HepG2 (cell line): Measurements from ENCODE around the gene HELZ. TPM values are rescaled to one million over a fixed set of nuclear protein-coding genes. Genes with fewer than 3 reads are reported as not detected.

Experiments used
- ATAC-seq: fragments of 200-7000 bp; cut with Tn5 transposase; 3 replicates; pipeline ENCODE4 v1.9.1; 2020; ENCODE audit warnings: mild to moderate bottlenecking, moderate library complexity
- BruUV-seq: library from RNA; stranded (reverse); fragments of 400-500 nt; replicated peaks from 2 replicates; lab custom pipeline; 2021; lab: Mats Ljungman, UMichigan
- CTCF ChIA-PET: fragments of 300-600 bp; formaldehyde crosslinking; extraction: SDS; loops from one replicate; lab custom pipeline; 2021; ENCODE audit warnings: low total read pairs, inconsistent platforms, low intra/inter-chr PET ratio; lab: Yijun Ruan, JAX
- POLR2A ChIA-PET: fragments of 350-600 bp; sonication (Branson Sonifier 250); formaldehyde crosslinking; loops from one replicate; lab custom pipeline; 2020; ENCODE audit warnings: antibody characterized with exemption, inconsistent platforms; lab: Yijun Ruan, JAX
- DNase-seq: peaks from one replicate; pipeline ENCODE4 v3.0.0-alpha.2; 2015; ENCODE audit warnings: low spot score
- FAIRE-seq: peaks from 3 replicates; lab custom pipeline; 2011; peaks lifted over from hg19 to GRCh38; lab: Jason Lieb, UNC
- H2AFZ ChIP-seq: one replicate; pipeline ENCODE4 v1.6.1; 2011; ENCODE audit warnings: low read length, inconsistent platforms
- H3K27ac ChIP-seq: fragments of 300-600 bp; 3 replicates; pipeline ENCODE4 v1.8.0; 2011; ENCODE audit warnings: mixed run types, mild to moderate bottlenecking, mixed read lengths, low read length, inconsistent platforms; ENCODE audit not compliant: insufficient read depth; ENCODE audit errors: extremely low read length
- H3K27me3 ChIP-seq, 2 experiments: fragments of 200-600 bp in 1 of 2; 2 replicates in 1 of 2; 3 replicates in 1 of 2; pipeline versions ENCODE4 v1.6.0 to v1.8.0; 2011; ENCODE audit warnings: low read length in 2 of 2, mild to moderate bottlenecking in 2 of 2, moderate library complexity in 2 of 2, inconsistent platforms in 1 of 2; ENCODE audit not compliant: insufficient read depth in 2 of 2, control insufficient read depth in 1 of 2
- H3K36me3 ChIP-seq, 2 experiments: fragments of 200-600 bp in 1 of 2; replicated peaks in 1 of 2; 2 replicates in 1 of 2; 3 replicates in 1 of 2; pipeline versions ENCODE4 v1.5.1 to v1.8.0; 2011; ENCODE audit warnings: low read length in 2 of 2, inconsistent platforms in 1 of 2; ENCODE audit not compliant: insufficient read depth in 2 of 2, control insufficient read depth in 1 of 2
- H3K4me1 ChIP-seq: 2 replicates; pipeline ENCODE4 v1.5.1; 2012; ENCODE audit warnings: low read length, inconsistent platforms; ENCODE audit not compliant: insufficient read depth
- H3K4me2 ChIP-seq: 2 replicates; pipeline ENCODE4 v1.6.0; 2011; ENCODE audit warnings: low read depth, low read length, inconsistent platforms
- H3K4me3 ChIP-seq, 3 experiments: fragments of 200-600 bp in 1 of 3; sonication (generic), shearing (Covaris generic) in 1 of 3; replicated peaks in 1 of 3; 2 replicates each; pipeline ENCODE4 v1.5.1; 2011 to 2016; ENCODE audit warnings: low read length in 3 of 3, inconsistent platforms in 2 of 3, low read depth in 2 of 3, mild to moderate bottlenecking in 2 of 3, control low read depth in 1 of 3, mixed read lengths in 1 of 3; ENCODE audit not compliant: insufficient read depth in 1 of 3
- H3K79me2 ChIP-seq: one replicate; pipeline ENCODE4 v1.6.1; 2011; ENCODE audit warnings: low read length, inconsistent platforms; ENCODE audit not compliant: insufficient read depth
- H3K9ac ChIP-seq: 2 replicates; pipeline ENCODE4 v1.6.0; 2011; ENCODE audit warnings: mild to moderate bottlenecking, low read depth, low read length, inconsistent platforms; ENCODE audit not compliant: insufficient read depth
- H3K9me3 ChIP-seq: 2 replicates; pipeline ENCODE4 v1.5.1; 2012; ENCODE audit warnings: mild to moderate bottlenecking, low read length
- H4K20me1 ChIP-seq: 2 replicates; pipeline ENCODE4 v1.6.0; 2011; ENCODE audit warnings: inconsistent platforms, mild to moderate bottlenecking, low read length, moderate library complexity; ENCODE audit not compliant: insufficient read depth
- CCDC6 ChIP-seq: sonication (generic); formaldehyde crosslinking; IDR thresholded peaks from 2 replicates; pipeline ENCODE4 v1.8.1; 2022; ENCODE audit warnings: mild to moderate bottlenecking, missing genetic modification reagents, moderate library complexity
- ISX ChIP-seq: sonication (generic); formaldehyde crosslinking; conservative IDR thresholded peaks from 2 replicates; pipeline ENCODE4 v1.5.0; 2020; ENCODE audit warnings: missing genetic modification reagents
- MAFG ChIP-seq: sonication (generic); formaldehyde crosslinking; IDR thresholded peaks from 2 replicates; pipeline ENCODE4 v1.5.1; 2020; ENCODE audit warnings: mild to moderate bottlenecking, missing genetic modification reagents
- NR3C1 ChIP-seq: sonication (generic); formaldehyde crosslinking; IDR thresholded peaks from 2 replicates; pipeline ENCODE4 v1.4.0; 2020; ENCODE audit warnings: missing genetic modification reagents
- PREB ChIP-seq: sonication (generic); formaldehyde crosslinking; IDR thresholded peaks from 2 replicates; pipeline ENCODE4 v1.4.0; 2020; ENCODE audit warnings: missing genetic modification reagents
- TP53 ChIP-seq: sonication (generic); formaldehyde crosslinking; conservative IDR thresholded peaks from 2 replicates; pipeline ENCODE4 v1.4.0; 2020; ENCODE audit warnings: missing genetic modification reagents
- ZNF180 ChIP-seq: sonication (generic); formaldehyde crosslinking; IDR thresholded peaks from 2 replicates; pipeline ENCODE4 v1.4.0; 2020; ENCODE audit warnings: low read depth, missing genetic modification reagents, borderline replicate concordance
- ZNF337 ChIP-seq: sonication (generic); formaldehyde crosslinking; IDR thresholded peaks from 2 replicates; pipeline ENCODE4 v1.5.1; 2020; ENCODE audit warnings: missing genetic modification reagents, low read depth, mild to moderate bottlenecking, borderline replicate concordance
- ZNF362 ChIP-seq: sonication (generic); formaldehyde crosslinking; IDR thresholded peaks from 2 replicates; pipeline ENCODE4 v1.4.0; 2020; ENCODE audit warnings: missing genetic modification reagents, mild to moderate bottlenecking, borderline replicate concordance
- ZNF382 ChIP-seq: sonication (generic); formaldehyde crosslinking; IDR thresholded peaks from 2 replicates; pipeline ENCODE4 v1.5.0; 2020; ENCODE audit warnings: missing genetic modification reagents, mild to moderate bottlenecking, borderline replicate concordance
- ZNF44 ChIP-seq: sonication (generic); formaldehyde crosslinking; IDR thresholded peaks from 2 replicates; pipeline ENCODE4 v1.5.1; 2020; ENCODE audit warnings: mild to moderate bottlenecking, missing genetic modification reagents
- ZNF451 ChIP-seq: sonication (generic); formaldehyde crosslinking; IDR thresholded peaks from 2 replicates; pipeline ENCODE4 v1.5.0; 2020; ENCODE audit warnings: mild to moderate bottlenecking, missing genetic modification reagents
- ZNF556 ChIP-seq: sonication (generic); formaldehyde crosslinking; IDR thresholded peaks from 2 replicates; pipeline ENCODE4 v1.4.0; 2020; ENCODE audit warnings: mild to moderate bottlenecking, missing genetic modification reagents, borderline replicate concordance
- ZNF7 ChIP-seq: IDR thresholded peaks from 2 replicates; pipeline ENCODE4 v1.6.1; 2016; ENCODE audit warnings: missing biosample characterization, missing genetic modification reagents
- ZNF746 ChIP-seq: sonication (generic); formaldehyde crosslinking; IDR thresholded peaks from 2 replicates; pipeline ENCODE4 v1.8.0; 2022; ENCODE audit warnings: mild to moderate bottlenecking, missing genetic modification reagents
- ZSCAN9 ChIP-seq: IDR thresholded peaks from 2 replicates; pipeline ENCODE4 v1.6.1; 2016; ENCODE audit warnings: borderline replicate concordance
- WGBS: methylation state at CpG from one replicate; pipeline ENCODE4 v1.1.6; 2017; ENCODE audit warnings: low lambda C conversion rate; 5-methylcytosine and 5-hydroxymethylcytosine counted together
- in situ Hi-C: cut with HindIII; loops from 2 replicates; pipeline ENCODE4 v1.10.0; 2017; ENCODE audit warnings: low pct_unique_long_range_greater_than_20kb; ENCODE audit not compliant: extremely low pct_ligation_motif_present
- intact Hi-C: fragments of 100-400 bp; cut with micrococcal nuclease; formaldehyde crosslinking; loops from one replicate; pipeline ENCODE4 v1.10.0; 2022; ENCODE audit not compliant: unreplicated experiment
- polyA plus RNA-seq, 8 experiments: library from polyadenylated mRNA; depleted of rRNA in 3 of 8; stranded (reverse) in 7 of 8; unstranded in 1 of 8; fragments of >200 nt; fragmentation: Illumina TruSeq in 4 of 8; extraction: Trizol in 4 of 8; gene quantifications; 2 replicates each; pipeline versions ENCODE4 v1.2.1 to v1.2.3, GENCODE V29; 2011 to 2016; ENCODE audit warnings: low read depth in 4 of 8, missing spikeins in 1 of 8, mixed read lengths in 1 of 8; ENCODE audit not compliant: insufficient read depth in 1 of 8
- total RNA-seq, 5 experiments: library from RNA; depleted of rRNA; stranded (reverse); fragments of >200 nt; fragmentation: Illumina TruSeq; extraction: Trizol; gene quantifications; 2 replicates each; pipeline ENCODE4 v1.2.3, GENCODE V29; 2016; ENCODE audit warnings: low read depth in 1 of 5
- TF ChIP-seq, protein P1 (sequence below): sonication (generic); formaldehyde crosslinking; IDR thresholded peaks from 2 replicates; pipeline ENCODE4 v1.5.1; 2020; ENCODE audit warnings: mild to moderate bottlenecking, missing genetic modification reagents, moderate library complexity
- TF ChIP-seq, protein P2 (sequence below): sonication (generic); formaldehyde crosslinking; IDR thresholded peaks from 2 replicates; pipeline ENCODE4 v1.4.0; 2020; ENCODE audit warnings: missing genetic modification reagents

Gene HELZ
- total and polyA plus RNA-seq, 2 of the 13 experiments (the other 11 are each of a cell fraction or from before 2014, with no cell fraction given) = 35.3 to 52.4 TPM

DNA sequence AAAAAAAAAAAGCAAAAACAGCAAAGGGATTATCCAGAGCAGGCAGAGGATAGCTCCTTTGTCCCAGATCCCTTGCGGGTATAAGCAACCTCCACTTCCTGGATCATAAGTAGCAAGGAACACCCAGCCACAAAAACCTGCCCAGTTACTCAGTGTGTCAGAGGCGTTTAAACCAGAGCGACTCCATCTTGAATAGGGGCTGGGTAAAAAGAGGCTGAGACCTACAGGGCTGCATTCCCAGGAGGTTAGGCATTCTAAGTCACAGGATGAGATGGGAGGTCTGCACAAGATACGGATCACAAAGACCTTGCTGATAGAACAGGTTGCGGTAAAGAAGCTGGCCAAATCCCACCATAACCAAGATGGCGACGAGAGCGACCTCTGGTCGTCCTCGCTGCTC, 33.4 kb upstream of the HELZ start (continued):
- TF ChIP-seq, protein P1, sequence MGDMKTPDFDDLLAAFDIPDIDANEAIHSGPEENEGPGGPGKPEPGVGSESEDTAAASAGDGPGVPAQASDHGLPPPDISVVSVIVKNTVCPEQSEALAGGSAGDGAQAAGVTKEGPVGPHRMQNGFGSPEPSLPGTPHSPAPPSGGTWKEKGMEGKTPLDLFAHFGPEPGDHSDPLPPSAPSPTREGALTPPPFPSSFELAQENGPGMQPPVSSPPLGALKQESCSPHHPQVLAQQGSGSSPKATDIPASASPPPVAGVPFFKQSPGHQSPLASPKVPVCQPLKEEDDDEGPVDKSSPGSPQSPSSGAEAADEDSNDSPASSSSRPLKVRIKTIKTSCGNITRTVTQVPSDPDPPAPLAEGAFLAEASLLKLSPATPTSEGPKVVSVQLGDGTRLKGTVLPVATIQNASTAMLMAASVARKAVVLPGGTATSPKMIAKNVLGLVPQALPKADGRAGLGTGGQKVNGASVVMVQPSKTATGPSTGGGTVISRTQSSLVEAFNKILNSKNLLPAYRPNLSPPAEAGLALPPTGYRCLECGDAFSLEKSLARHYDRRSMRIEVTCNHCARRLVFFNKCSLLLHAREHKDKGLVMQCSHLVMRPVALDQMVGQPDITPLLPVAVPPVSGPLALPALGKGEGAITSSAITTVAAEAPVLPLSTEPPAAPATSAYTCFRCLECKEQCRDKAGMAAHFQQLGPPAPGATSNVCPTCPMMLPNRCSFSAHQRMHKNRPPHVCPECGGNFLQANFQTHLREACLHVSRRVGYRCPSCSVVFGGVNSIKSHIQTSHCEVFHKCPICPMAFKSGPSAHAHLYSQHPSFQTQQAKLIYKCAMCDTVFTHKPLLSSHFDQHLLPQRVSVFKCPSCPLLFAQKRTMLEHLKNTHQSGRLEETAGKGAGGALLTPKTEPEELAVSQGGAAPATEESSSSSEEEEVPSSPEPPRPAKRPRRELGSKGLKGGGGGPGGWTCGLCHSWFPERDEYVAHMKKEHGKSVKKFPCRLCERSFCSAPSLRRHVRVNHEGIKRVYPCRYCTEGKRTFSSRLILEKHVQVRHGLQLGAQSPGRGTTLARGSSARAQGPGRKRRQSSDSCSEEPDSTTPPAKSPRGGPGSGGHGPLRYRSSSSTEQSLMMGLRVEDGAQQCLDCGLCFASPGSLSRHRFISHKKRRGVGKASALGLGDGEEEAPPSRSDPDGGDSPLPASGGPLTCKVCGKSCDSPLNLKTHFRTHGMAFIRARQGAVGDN (CRISPR knock-in tag) = no peak
- TF ChIP-seq, protein P2, sequence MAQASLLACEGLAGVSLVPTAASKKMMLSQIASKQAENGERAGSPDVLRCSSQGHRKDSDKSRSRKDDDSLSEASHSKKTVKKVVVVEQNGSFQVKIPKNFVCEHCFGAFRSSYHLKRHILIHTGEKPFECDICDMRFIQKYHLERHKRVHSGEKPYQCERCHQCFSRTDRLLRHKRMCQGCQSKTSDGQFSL = no peak
- TF ChIP-seq ZNF556 (CRISPR knock-in tag) = no peak

DNA sequence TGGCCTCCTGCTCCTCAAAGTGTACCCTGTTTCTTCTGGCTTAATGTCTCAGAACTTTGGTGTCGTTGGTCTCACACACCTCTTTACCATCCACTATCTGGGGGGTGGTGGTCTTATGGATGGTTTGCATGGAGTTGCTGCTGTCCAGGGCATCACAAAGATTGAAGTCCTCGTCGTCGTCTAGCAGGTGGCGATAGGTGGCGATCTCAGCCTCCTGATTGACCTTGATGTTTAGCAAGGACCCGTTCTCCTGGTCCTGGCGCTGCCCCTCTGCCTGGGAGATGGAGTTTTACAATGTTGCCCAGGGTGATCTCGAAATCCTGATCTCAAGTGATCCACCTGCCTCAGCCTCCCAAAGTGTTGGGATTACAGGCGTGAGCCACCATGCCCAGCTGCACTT, 31.1 kb upstream of the HELZ start:
- peak; percentile 34 for FAIRE-seq
- TF ChIP-seq ZNF746 = no peak
- TF ChIP-seq CCDC6 (CRISPR knock-in tag) = no peak
- no peak for TF ChIP-seq ZNF451 (CRISPR knock-in tag)
- no peak for TF ChIP-seq ISX (CRISPR knock-in tag)
- no peak for TF ChIP-seq MAFG (CRISPR knock-in tag)
- TF ChIP-seq ZNF382 = no peak
- no peak for TF ChIP-seq ZNF180 (CRISPR knock-in tag)
- no peak for TF ChIP-seq TP53 (CRISPR knock-in tag)
- no peak for TF ChIP-seq ZNF337 (CRISPR knock-in tag)
- TF ChIP-seq ZNF44 (CRISPR knock-in tag) = peak; percentile 53; the same call in 1 of the 2 replicates
- TF ChIP-seq ZNF362 (CRISPR knock-in tag) = peak; percentile 77; the same call in 1 of the 2 replicates
- no peak for TF ChIP-seq NR3C1
- no peak for TF ChIP-seq PREB (CRISPR knock-in tag)
- TF ChIP-seq ZSCAN9 (CRISPR knock-in tag) = no peak
- no peak for TF ChIP-seq ZNF7 (CRISPR knock-in tag)

More for the DNA sequence above, 31.1 kb upstream of the HELZ start:
- Histone ChIP-seq H3K27me3 (no peaks in the 10 kb centered on the region), H3K4me3 (no peak overlapping the region), H2AFZ (no peak overlapping the region), H3K4me1 (peaks cover 32% of the 10 kb centered on the region), H3K36me3 (no peaks in the 10 kb centered on the region), H3K9me3 (no peaks in the 10 kb centered on the region), H4K20me1 (no peaks in the 10 kb centered on the region), H3K79me2 (no peaks in the 10 kb centered on the region), H3K9ac (no peak overlapping the region), H3K27ac (no peak overlapping the region), H3K4me2 (no peak overlapping the region; the same call in 1 of the 2 replicates)
- BruUV-seq = no TSS peak
- in situ Hi-C loops (no loop called here), intact Hi-C loops (loop anchor here (10.0 kb wide), 1 partner anchor 59 kb away; no protein-coding TSS in a partner anchor)
- peak; percentile 55 for ATAC-seq
- ChIA-PET CTCF (interaction anchor here (1.7 kb wide), 1 partner anchor 17 kb away, joined by 5 read pairs; no protein-coding TSS in a partner anchor), POLR2A (no interaction called here)
- WGBS = 8% methylated on average over 10 of the region's 10 CpGs
- DNase-seq = peak; percentile 51
